Myocyte (in vitro differentiated cells): Measurements from ENCODE around the gene STARD13. TPM values are rescaled to one million over a fixed set of nuclear protein-coding genes. Genes with fewer than 3 reads are reported as not detected.

Experiments used
- DNase-seq: peaks from one replicate; pipeline ENCODE4 v3.0.0-alpha.2; 2012; ENCODE audit warnings: low read depth
- total RNA-seq: library from RNA; depleted of rRNA; stranded (reverse); fragments of >200 nt; gene quantifications from 2 replicates; pipeline ENCODE4 v1.2.3, GENCODE V29; 2014

The STARD13 gene
- total RNA-seq, 1 donor from 2014 or later, result 28.6 TPM

- DNase-seq, result no peak
These were observed 226.7 kb downstream of the STARD13 start for GRCh38 chr13:33058776-33059327.

GRCh38 chr13:33057019-33057780 is 228.4 kb downstream of the STARD13 start:
- DNase-seq, result peak; percentile 31

GRCh38 chr13:33053397-33054066 is 232.0 kb downstream of the STARD13 start:
- DNase-seq, result no peak
